Stimulated activated CD8-positive, alpha-beta memory T cell treated with anti-CD3 and anti-CD28 coated beads, Interleukin-7, amount 100 ng/mL, for 4 hours (primary cell): ENCODE results near the gene CDC14A.

Source experiments
- DNase-seq, 2 donors: peaks; one replicate each; pipeline ENCODE4 v3.0.0-alpha.2; 2020; ENCODE audit warnings: low read depth in 2 of 2

CDC14A gene

DNA sequence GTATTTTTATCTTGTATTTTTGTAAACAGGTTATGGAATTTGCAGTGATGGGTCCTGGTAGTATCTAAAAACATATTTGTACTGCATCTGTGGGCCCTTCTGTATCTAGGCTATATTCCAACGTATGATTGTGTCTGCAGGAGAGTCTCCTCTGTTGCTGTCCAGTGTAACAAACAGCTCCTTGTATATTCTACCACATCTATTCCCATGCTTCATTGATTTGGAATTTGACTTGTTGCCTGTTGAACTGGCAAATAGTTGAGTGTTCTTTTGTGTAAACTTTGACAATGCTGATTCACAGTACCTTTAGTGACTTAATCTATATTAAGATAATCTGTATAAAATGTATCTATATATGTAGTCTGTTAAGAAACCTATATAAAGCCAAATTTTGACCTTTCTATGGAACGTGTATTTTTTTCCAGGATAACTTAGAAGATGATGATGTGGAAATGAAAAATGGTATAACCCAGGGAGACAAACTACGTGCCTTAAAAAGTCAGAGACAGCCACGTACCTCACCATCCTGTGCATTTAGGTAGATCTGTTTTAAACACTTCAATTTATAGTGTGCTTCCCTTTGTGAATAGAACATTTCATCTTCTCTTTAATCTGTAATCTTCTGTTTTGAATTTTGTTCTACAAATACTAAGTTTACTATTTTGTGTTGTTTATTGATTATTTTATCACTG is 142.2 kb downstream of the CDC14A start:
- no peak for DNase-seq

DNA sequence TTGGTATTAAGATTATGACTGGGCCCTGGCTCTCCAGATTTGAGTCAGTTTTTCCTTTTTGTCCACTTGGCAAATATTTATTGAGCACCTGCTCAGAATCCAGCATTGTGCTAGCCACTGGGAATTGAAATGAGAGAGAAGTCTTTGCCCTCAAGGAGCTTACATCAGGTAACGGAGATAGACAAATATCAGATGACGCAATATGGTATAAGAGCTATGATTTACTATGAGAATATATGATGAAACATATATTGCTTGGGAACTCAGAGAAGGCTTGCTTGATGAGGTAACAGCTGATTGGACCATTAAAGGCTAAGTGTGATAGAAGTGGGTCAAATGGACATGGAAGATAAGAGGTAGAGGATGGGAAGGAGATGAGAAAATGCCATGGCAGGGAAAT is 144.6 kb downstream of the CDC14A start:
- no peak for DNase-seq

- no peak for DNase-seq
These were observed 145.5 kb downstream of the CDC14A start for GRCh38 chr1:100497796-100498195.

- no peak for DNase-seq
These were observed 147.0 kb downstream of the CDC14A start for GRCh38 chr1:100499194-100499811.

GRCh38 chr1:100502052-100502792 is 149.9 kb downstream of the CDC14A start:
- DNase-seq = no peak

GRCh38 chr1:100506217-100506616 is 153.9 kb downstream of the CDC14A start:
- DNase-seq = no peak

- no peak for DNase-seq
These were observed 158.1 kb downstream of the CDC14A start for GRCh38 chr1:100510451-100510850.

DNA sequence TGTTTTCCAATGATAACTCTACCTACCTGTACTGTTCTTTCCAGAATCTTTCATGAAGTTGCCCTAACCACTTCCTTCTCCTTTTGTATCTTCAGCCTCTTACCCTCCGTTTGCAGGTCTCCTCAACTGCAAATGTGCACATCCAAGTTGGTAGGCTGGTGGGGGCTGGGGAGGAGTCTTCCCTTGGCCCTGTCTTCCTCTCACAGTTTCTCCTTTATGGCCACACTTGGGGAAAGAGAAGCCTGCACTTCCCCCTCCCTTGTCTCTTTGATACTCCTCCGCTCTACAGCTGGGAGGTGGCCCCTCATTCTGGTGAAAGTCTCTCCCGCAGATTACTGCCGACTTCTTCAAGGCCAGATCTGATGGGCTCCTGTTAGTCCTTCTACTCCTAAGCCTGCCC is 158.8 kb downstream of the CDC14A start:
- no peak for DNase-seq

DNA sequence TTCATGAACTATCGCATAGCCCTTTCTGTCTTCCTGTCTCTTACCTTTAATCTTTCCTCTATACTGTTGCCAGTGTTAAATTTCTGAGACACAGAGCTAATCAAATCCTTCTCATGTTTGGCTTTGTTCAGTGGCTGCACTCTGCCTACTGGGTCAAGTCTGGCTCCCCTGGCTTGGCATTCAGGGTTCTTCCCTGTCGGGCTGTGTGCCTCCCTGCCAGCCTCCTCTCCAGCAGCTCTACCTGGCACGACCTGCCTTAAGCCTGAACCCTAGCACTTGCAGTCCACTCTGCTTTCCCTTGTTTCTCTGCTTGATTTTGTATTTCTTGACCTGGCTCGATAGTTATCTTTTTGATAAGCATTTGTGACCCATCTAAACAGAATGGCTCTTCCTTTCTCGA is 159.5 kb downstream of the CDC14A start:
- DNase-seq = no peak

DNA sequence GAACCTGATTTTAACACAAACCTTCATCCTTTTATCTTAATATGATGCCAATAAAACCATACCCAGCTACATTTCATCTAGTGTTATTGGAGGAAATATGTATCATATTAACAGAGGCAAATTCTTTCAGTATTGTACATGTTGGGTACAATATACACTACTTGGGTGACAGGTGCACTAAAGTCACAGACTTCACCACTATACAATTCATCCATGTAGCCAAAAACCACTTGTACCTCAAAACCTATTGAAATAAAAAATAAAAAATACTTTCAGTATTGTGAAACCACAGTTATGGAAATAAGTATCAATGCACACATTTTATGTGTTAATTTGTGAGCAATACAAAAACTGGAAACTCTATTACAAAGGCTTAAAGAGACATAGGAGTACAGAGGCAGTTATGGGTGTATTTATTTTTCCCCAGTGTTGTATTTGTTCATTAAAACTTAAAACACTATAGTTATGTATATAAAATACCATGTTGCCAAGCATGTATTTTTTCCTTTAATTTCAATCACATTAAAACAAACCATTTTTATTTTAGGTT is 160.6 kb downstream of the CDC14A start:
- no peak for DNase-seq

GRCh38 chr1:100516857-100517256 is 164.6 kb downstream of the CDC14A start:
- DNase-seq = no peak

DNA sequence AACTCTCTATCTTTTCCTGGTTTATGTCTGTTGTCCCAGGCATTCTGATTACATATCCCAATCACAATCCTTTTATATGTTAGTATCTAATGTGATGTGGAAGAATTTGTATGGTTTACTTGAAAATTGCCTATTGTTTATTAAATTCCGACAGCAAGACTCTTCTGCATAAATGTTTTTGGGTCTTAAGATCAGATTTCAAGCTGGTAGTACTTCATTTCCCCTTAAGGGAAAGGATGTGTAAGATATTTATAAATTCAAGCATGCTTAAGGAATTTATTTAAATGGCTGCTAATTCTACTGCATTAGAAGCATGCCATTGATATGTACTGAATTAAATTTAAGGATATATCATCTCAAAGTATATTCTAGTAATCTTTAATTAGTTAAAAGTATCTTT is 165.2 kb downstream of the CDC14A start:
- no peak for DNase-seq

- DNase-seq = no peak
These were observed 165.7 kb downstream of the CDC14A start for GRCh38 chr1:100518023-100518422.

DNA sequence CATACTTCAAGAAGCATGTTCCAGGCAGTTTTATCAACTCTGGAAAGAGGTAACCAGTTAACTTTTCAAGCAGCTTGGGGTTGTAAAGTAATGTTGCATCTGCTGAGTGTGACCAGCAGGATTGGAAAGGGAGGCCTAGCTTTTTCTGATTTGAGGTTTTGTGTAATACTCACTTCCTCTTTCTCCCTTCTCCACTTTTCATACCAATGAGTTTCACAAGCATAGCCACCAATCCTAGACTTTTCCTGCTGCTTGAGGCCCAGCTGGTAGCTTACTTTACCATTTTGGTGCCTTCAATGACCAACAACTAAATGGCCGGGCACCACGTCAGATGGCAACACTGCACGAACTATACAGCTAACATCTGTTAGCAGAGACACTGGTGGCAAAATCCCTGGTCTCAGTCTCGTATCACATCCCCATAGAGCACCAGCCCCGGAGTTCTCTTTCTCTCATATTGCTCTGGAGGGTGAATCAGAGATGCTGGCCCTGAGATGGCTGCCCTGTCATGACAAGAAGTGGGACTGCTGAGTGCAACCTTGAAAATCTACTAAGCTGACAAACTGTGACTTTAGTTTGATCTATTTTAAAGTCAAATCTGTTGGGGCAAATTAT is 170.8 kb downstream of the CDC14A start:
- DNase-seq = no peak

GRCh38 chr1:100524355-100524754 is 172.0 kb downstream of the CDC14A start:
- no peak for DNase-seq

DNA sequence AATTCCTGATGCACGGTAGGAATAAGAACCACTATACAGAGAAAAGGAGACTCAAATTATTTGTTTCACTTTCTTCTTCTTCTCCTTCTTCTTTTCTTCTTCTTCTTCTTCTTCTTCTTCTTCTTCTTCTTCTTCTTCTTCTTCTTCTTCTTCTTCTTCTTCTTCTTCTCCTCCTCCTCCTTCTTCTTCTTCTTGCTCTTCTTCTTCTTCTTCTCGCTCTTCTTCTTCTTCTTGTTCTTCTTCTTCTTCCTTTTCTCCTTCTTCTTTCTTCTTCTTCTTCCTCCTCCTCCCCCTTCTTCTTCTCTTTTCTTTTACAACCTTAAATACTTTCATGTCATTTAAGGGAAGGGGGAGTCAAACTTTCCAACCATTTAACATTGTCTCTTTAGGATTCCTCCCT is 174.6 kb downstream of the CDC14A start:
- DNase-seq = no peak

GRCh38 chr1:100528871-100529270 is 176.6 kb downstream of the CDC14A start:
- no peak for DNase-seq

DNA sequence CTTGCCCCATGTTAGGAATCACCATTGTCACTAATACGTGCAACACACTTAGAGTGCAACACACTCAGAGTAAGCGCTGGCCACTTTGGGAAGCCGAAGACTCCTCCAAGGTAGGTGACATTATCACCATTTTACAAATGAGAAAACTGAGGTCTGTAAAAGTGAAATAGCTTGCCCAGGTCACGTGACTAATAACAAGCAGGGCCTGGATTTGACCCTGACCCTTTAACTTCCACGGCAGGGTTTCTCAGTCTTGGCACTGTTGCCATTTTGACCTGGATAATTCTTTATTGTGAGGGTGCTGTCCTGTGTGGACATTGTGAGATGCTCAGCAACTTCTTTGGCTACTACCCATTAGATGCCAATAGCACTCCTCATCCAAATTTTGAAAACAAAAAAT is 177.8 kb downstream of the CDC14A start:
- no peak for DNase-seq

DNA sequence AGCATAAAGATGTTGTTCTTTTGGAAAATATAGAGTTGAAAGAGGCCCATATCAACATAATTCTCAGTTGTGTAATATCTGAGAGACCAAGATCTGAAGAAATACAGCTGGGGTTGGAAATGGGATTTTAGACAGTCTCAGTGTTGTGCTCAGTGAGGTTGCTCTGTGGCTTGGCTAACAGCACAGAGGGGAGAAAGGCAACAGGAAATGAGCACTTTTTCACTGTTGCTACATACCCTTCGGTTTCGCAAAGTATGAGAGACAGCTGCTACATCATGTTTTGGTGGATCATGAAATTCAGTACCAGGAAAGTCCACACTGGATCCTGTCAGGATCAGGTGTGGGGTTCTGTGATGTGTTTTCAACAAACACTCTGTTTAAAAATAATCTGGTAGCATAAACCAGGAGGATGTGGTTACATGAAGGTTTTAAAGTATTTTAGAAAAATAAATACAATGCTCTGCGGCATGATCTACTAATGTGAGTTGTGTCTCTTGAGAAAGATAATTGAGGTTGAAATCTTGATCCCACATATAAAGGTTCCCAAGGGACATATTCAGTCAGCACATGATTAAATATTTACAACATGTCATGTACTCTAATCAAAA is 178.7 kb downstream of the CDC14A start:
- DNase-seq = no peak

- DNase-seq = no peak
These were observed 180.3 kb downstream of the CDC14A start for GRCh38 chr1:100532645-100533044.

- no peak for DNase-seq
These were observed 183.0 kb downstream of the CDC14A start for GRCh38 chr1:100535264-100535663.

- no peak for DNase-seq
These were observed 183.7 kb downstream of the CDC14A start for GRCh38 chr1:100536031-100536430.
